Stimulated activated CD8-positive, alpha-beta memory T cell treated with anti-CD3 and anti-CD28 coated beads, Interleukin-4, amount 100 ng/mL, for 24 hours (primary cell): ENCODE results near the gene HIPK2.

Experiments
- DNase-seq: peaks from one replicate; pipeline ENCODE4 v3.0.0-alpha.2; 2020; ENCODE audit warnings: low read depth

The HIPK2 gene

GRCh38 chr7:139777948-139778841 lies at the start of gene HIPK2:
TSS of gene HIPK2 (minus strand) at chr7:139777998. CDS start at chr7:139777623, 375 bp downstream.
- peak; percentile 59 for DNase-seq

- DNase-seq = no peak
Observed at GRCh38 chr7:139827042-139827441, 49.2 kb upstream of the HIPK2 start.

GRCh38 chr7:139825666-139826290 lies 48.0 kb upstream of the HIPK2 start:
- no peak for DNase-seq

GRCh38 chr7:139823959-139824521 lies 46.2 kb upstream of the HIPK2 start:
- DNase-seq = no peak

- DNase-seq = no peak
Observed at GRCh38 chr7:139822855-139823254, 45.1 kb upstream of the HIPK2 start.

- no peak for DNase-seq
Observed at GRCh38 chr7:139821349-139822105, 43.7 kb upstream of the HIPK2 start.

GRCh38 chr7:139820089-139820488 lies 42.3 kb upstream of the HIPK2 start:
- no peak for DNase-seq

- DNase-seq = no peak
Observed at GRCh38 chr7:139817249-139817648, 39.5 kb upstream of the HIPK2 start.

GRCh38 chr7:139813689-139814088 lies 35.9 kb upstream of the HIPK2 start:
- DNase-seq = no peak

GRCh38 chr7:139813151-139813550 lies 35.4 kb upstream of the HIPK2 start:
- DNase-seq = no peak

GRCh38 chr7:139811066-139811465 lies 33.3 kb upstream of the HIPK2 start:
- no peak for DNase-seq

GRCh38 chr7:139808846-139809442 lies 31.1 kb upstream of the HIPK2 start:
- DNase-seq = no peak

- no peak for DNase-seq
Observed at GRCh38 chr7:139808427-139808826, 30.6 kb upstream of the HIPK2 start.

GRCh38 chr7:139807009-139807408 lies 29.2 kb upstream of the HIPK2 start:
- DNase-seq = no peak

- no peak for DNase-seq
Observed at GRCh38 chr7:139804571-139804970, 26.8 kb upstream of the HIPK2 start.

- no peak for DNase-seq
Observed at GRCh38 chr7:139799586-139799985, 21.8 kb upstream of the HIPK2 start.

- no peak for DNase-seq
Observed at GRCh38 chr7:139798892-139799291, 21.1 kb upstream of the HIPK2 start.

- DNase-seq = no peak
Observed at GRCh38 chr7:139798221-139798620, 20.4 kb upstream of the HIPK2 start.

- DNase-seq = no peak
Observed at GRCh38 chr7:139797607-139798006, 19.8 kb upstream of the HIPK2 start.

- no peak for DNase-seq
Observed at GRCh38 chr7:139791316-139791715, 13.5 kb upstream of the HIPK2 start.

GRCh38 chr7:139784648-139785047 lies 6.8 kb upstream of the HIPK2 start:
- DNase-seq = no peak
